ENCODE measurements around the gene IST1.

- TF ChIP-seq CTCF (IDR thresholded peaks at IDR 0.05; ENCODE audit: poor library complexity) (no peak), EZH2 (IDR thresholded peaks at IDR 0.05; ENCODE audit: borderline replicate concordance) (no peak), EZH2phosphoT487 (IDR thresholded peaks at IDR 0.05; ENCODE audit: low read depth, severe bottlenecking, unreplicated experiment) (no peak)
Observed at GRCh38 chr16:71943887-71944286, 48.6 kb downstream of the IST1 start.
